ENCODE measurements around the gene CNTNAP2. TPM values are rescaled to one million over a fixed set of nuclear protein-coding genes. Genes with fewer than 3 reads are reported as not detected.
"Not testable (repeated sequence)": the region's sequence is repeated elsewhere in the genome, so short reads cannot be mapped to it uniquely, and the experiment has no call there.

CNTNAP2 gene
- polyA plus RNA-seq, 1 experiment = not detected

- CTCF ChIA-PET = no interaction called here
- DNase-seq (ENCODE audit: low read depth) = no peak
- Histone ChIP-seq H3K4me3 (ENCODE audit: low read depth, low read length) (no peak overlapping the region), H3K36me3 (ENCODE audit: control insufficient read depth, insufficient read depth, low read length) (no peaks in the 10 kb centered on the region), H3K27me3 (ENCODE audit: control insufficient read depth, insufficient read depth, low read length) (no peaks in the 10 kb centered on the region)
- no peak for TF ChIP-seq CTCF (IDR thresholded peaks at IDR 0.05; ENCODE audit: insufficient read depth, low read depth, low read length)
- POLR2A ChIA-PET = no interaction called here
These were observed 972.5 kb downstream of the CNTNAP2 start for GRCh38 chr7:147089051-147089461.

- Histone ChIP-seq H3K4me3 (ENCODE audit: low read depth, low read length) (no peak overlapping the region), H3K36me3 (ENCODE audit: control insufficient read depth, insufficient read depth, low read length) (no peaks in the 10 kb centered on the region), H3K27me3 (ENCODE audit: control insufficient read depth, insufficient read depth, low read length) (no peaks in the 10 kb centered on the region)
- CTCF ChIA-PET = no interaction called here
- POLR2A ChIA-PET = no interaction called here
- TF ChIP-seq CTCF (IDR thresholded peaks at IDR 0.05; ENCODE audit: insufficient read depth, low read depth, low read length) = no peak
- no peak for DNase-seq (ENCODE audit: low read depth)
These were observed 973.0 kb downstream of the CNTNAP2 start for GRCh38 chr7:147089608-147090007.

- Histone ChIP-seq H3K27me3 (ENCODE audit: control insufficient read depth, insufficient read depth, low read length) (no peaks in the 10 kb centered on the region), H3K36me3 (ENCODE audit: control insufficient read depth, insufficient read depth, low read length) (no peaks in the 10 kb centered on the region), H3K4me3 (ENCODE audit: low read depth, low read length) (no peak overlapping the region)
- ChIA-PET POLR2A (no interaction called here), CTCF (no interaction called here)
- no peak for DNase-seq (ENCODE audit: low read depth)
- no peak for TF ChIP-seq CTCF (IDR thresholded peaks at IDR 0.05; ENCODE audit: insufficient read depth, low read depth, low read length)
These were observed 980.0 kb downstream of the CNTNAP2 start for GRCh38 chr7:147096629-147097028.

GRCh38 chr7:147103224-147103623, 986.6 kb downstream of the CNTNAP2 start:
- no peaks in the 10 kb centered on the region for H3K27me3 ChIP-seq (ENCODE audit: control insufficient read depth, insufficient read depth, low read length)
- H3K4me3 ChIP-seq (ENCODE audit: low read depth, low read length) = no peak overlapping the region
- ChIA-PET POLR2A (no interaction called here), CTCF (no interaction called here)
- DNase-seq (ENCODE audit: low read depth) = no peak
- TF ChIP-seq CTCF (IDR thresholded peaks at IDR 0.05; ENCODE audit: insufficient read depth, low read depth, low read length) = no peak
- no peaks in the 10 kb centered on the region for H3K36me3 ChIP-seq (ENCODE audit: control insufficient read depth, insufficient read depth, low read length)

GRCh38 chr7:147106746-147107145, 990.1 kb downstream of the CNTNAP2 start:
- no peaks in the 10 kb centered on the region for H3K27me3 ChIP-seq (ENCODE audit: control insufficient read depth, insufficient read depth, low read length)
- ChIA-PET CTCF (no interaction called here), POLR2A (no interaction called here)
- H3K36me3 ChIP-seq (ENCODE audit: control insufficient read depth, insufficient read depth, low read length) = no peaks in the 10 kb centered on the region
- DNase-seq (ENCODE audit: low read depth) = no peak
- no peak for TF ChIP-seq CTCF (IDR thresholded peaks at IDR 0.05; ENCODE audit: insufficient read depth, low read depth, low read length)
- no peak overlapping the region for H3K4me3 ChIP-seq (ENCODE audit: low read depth, low read length)

- POLR2A ChIA-PET; CTCF ChIA-PET; H3K36me3 ChIP-seq (ENCODE audit: control insufficient read depth, insufficient read depth, low read length); DNase-seq (ENCODE audit: low read depth); H3K27me3 ChIP-seq (ENCODE audit: control insufficient read depth, insufficient read depth, low read length); H3K4me3 ChIP-seq (ENCODE audit: low read depth, low read length): not testable (repeated sequence)
These were observed 997.9 kb downstream of the CNTNAP2 start for GRCh38 chr7:147114525-147114924.

Measured in BJ (cell line).